Smooth muscle cell (in vitro differentiated cells): Measurements from ENCODE around the gene CYS1. TPM values are rescaled to one million over a fixed set of nuclear protein-coding genes. Genes with fewer than 3 reads are reported as not detected.
"Not testable (repeated sequence)": the region's sequence is repeated elsewhere in the genome, so short reads cannot be mapped to it uniquely, and the experiment has no call there.

Experiments used
- DNase-seq: peaks from one replicate; lab custom pipeline; 2025; ENCODE audit not compliant: unreplicated experiment; lab: John Stamatoyannopoulos, UW
- H2AFZ ChIP-seq: fragments of 200-600 bp; sonication (generic); 2 replicates; pipeline ENCODE4 v1.6.0; 2016; ENCODE audit warnings: antibody characterized with exemption, low read depth, mild to moderate bottlenecking
- H3F3A ChIP-seq: fragments of 200-600 bp; sonication (generic); 2 replicates; pipeline ENCODE4 v1.6.0; 2017; ENCODE audit warnings: antibody characterized with exemption, low read depth
- H3K27ac ChIP-seq: fragments of 200-600 bp; sonication (generic); 2 replicates; pipeline ENCODE4 v1.5.1; 2016; ENCODE audit warnings: low read depth, mild to moderate bottlenecking
- H3K27me3 ChIP-seq: fragments of 200-600 bp; sonication (generic); 2 replicates; pipeline ENCODE4 v1.6.1; 2016; ENCODE audit warnings: low read depth, mild to moderate bottlenecking
- H3K36me3 ChIP-seq: fragments of 200-600 bp; sonication (generic); 2 replicates; pipeline ENCODE4 v1.5.1; 2016; ENCODE audit warnings: low read depth
- H3K4me1 ChIP-seq: fragments of 200-600 bp; sonication (generic); 2 replicates; pipeline ENCODE4 v1.5.1; 2016; ENCODE audit warnings: low read depth
- H3K4me2 ChIP-seq: fragments of 200-600 bp; sonication (generic); 2 replicates; pipeline ENCODE4 v1.6.0; 2016; ENCODE audit warnings: mild to moderate bottlenecking
- H3K4me3 ChIP-seq: fragments of 200-600 bp; sonication (generic); 2 replicates; pipeline ENCODE4 v1.5.1; 2016; ENCODE audit warnings: mild to moderate bottlenecking
- H3K79me2 ChIP-seq: fragments of 200-600 bp; sonication (generic); 2 replicates; pipeline ENCODE4 v1.6.0; 2016; ENCODE audit warnings: low read depth, mild to moderate bottlenecking
- H3K9ac ChIP-seq: fragments of 200-600 bp; sonication (generic); 2 replicates; pipeline ENCODE4 v1.6.0; 2016; ENCODE audit warnings: low read depth
- H3K9me3 ChIP-seq: fragments of 200-600 bp; sonication (generic); replicated peaks from 2 replicates; pipeline ENCODE4 v1.5.1; 2016; ENCODE audit warnings: low read depth
- H4K20me1 ChIP-seq: fragments of 200-600 bp; sonication (generic); 2 replicates; pipeline ENCODE4 v1.6.0; 2016; ENCODE audit warnings: low read depth
- WGBS: methylation state at CpG from one replicate; pipeline ENCODE4 v1.1.7; 2016; ENCODE audit warnings: low lambda C conversion rate; 5-methylcytosine and 5-hydroxymethylcytosine counted together
- polyA plus RNA-seq: library from polyadenylated mRNA; unstranded; fragments of >200 nt; fragmentation: Nextera tagmentation; extraction: Ambion mirVana; gene quantifications from 2 replicates; pipeline ENCODE4 v1.2.1, GENCODE V29; 2016
- total RNA-seq: library from RNA; depleted of rRNA; stranded (reverse); fragments of >200 nt; gene quantifications from 2 replicates; pipeline ENCODE4 v1.2.3, GENCODE V29; 2014
- TF ChIP-seq, protein P1 (sequence below): fragments of 200-600 bp; sonication (generic); IDR thresholded peaks from 2 replicates; pipeline ENCODE4 v1.5.1; 2017; ENCODE audit warnings: borderline replicate concordance, mild to moderate bottlenecking, antibody characterized with exemption; ENCODE audit not compliant: insufficient read depth, poor library complexity, severe bottlenecking

Gene CYS1
- total and polyA plus RNA-seq, 2 experiments from 2014 or later, result 3.9 to 11.5 TPM

DNA sequence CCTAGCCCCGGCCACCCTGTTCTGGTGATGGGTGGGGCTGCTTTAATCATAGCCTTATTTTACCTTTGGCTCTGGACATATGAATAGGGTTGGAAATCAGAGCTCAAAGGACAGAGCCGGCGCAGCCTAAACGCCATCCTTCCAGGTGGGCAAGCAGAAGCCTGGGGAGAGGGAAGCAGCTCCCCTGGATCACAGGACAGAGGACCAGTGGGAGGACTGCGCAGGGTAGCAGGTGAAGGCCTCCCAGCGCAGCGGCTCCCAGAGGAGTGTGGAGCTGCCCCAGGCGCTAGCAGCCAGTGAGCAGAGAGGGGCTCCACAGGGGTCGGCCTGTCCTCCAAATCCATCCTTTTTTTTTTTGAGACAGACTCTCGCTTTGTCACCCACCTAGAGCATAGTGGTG, 16.4 kb upstream of the CYS1 start:
- Histone ChIP-seq H3K4me1 (peaks cover 9% of the 10 kb centered on the region), H3K4me3 (no peak overlapping the region), H3K36me3 (no peaks in the 10 kb centered on the region), H3K79me2 (no peaks in the 10 kb centered on the region), H3K4me2 (no peak overlapping the region), H3K9ac (no peak overlapping the region), H2AFZ (no peak overlapping the region), H3K27me3 (no peaks in the 10 kb centered on the region), H4K20me1 (no peaks in the 10 kb centered on the region), H3K9me3 (no peaks in the 10 kb centered on the region), H3F3A (no peaks in the 10 kb centered on the region), H3K27ac (no peak overlapping the region)
- TF ChIP-seq, protein P1, sequence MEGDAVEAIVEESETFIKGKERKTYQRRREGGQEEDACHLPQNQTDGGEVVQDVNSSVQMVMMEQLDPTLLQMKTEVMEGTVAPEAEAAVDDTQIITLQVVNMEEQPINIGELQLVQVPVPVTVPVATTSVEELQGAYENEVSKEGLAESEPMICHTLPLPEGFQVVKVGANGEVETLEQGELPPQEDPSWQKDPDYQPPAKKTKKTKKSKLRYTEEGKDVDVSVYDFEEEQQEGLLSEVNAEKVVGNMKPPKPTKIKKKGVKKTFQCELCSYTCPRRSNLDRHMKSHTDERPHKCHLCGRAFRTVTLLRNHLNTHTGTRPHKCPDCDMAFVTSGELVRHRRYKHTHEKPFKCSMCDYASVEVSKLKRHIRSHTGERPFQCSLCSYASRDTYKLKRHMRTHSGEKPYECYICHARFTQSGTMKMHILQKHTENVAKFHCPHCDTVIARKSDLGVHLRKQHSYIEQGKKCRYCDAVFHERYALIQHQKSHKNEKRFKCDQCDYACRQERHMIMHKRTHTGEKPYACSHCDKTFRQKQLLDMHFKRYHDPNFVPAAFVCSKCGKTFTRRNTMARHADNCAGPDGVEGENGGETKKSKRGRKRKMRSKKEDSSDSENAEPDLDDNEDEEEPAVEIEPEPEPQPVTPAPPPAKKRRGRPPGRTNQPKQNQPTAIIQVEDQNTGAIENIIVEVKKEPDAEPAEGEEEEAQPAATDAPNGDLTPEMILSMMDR, result no peak
- WGBS, result 94% methylated on average over 10 of the region's 10 CpGs
- no peak for DNase-seq

DNA sequence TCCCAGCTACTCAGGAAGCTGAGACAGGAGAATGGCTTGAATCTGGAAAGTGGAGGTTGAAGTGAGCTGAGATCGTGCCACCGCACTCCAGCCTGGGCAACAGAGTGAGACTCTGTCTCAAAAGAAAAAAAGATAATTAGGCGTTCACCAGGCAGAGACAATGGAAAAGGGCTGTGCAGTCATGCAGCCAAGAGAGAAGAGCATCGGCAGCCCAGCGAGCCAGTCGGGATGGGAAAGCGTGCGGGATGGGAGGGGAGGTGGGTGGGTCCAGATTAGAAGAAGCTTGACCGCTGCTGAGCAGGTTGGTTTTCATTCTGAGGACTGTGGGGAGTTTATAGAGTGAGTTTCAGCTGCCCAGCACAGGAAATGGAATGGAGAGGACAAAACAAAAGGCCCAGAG, 15.0 kb upstream of the CYS1 start:
- H3K27me3 ChIP-seq, result no peaks in the 10 kb centered on the region
- H3K79me2 ChIP-seq, result no peaks in the 10 kb centered on the region
- no peak overlapping the region for H3K27ac ChIP-seq
- TF ChIP-seq, protein P1, result no peak
- no peak overlapping the region for H3K4me3 ChIP-seq
- peaks cover 9% of the 10 kb centered on the region for H3K4me1 ChIP-seq
- no peaks in the 10 kb centered on the region for H3K9me3 ChIP-seq
- no peak for DNase-seq
- no peak overlapping the region for H3K9ac ChIP-seq
- H2AFZ ChIP-seq, result no peak overlapping the region
- H3K36me3 ChIP-seq, result no peaks in the 10 kb centered on the region
- H3F3A ChIP-seq, result no peaks in the 10 kb centered on the region
- 97% methylated on average over 8 of the region's 9 CpGs for WGBS
- no peaks in the 10 kb centered on the region for H4K20me1 ChIP-seq
- H3K4me2 ChIP-seq, result no peak overlapping the region

DNA sequence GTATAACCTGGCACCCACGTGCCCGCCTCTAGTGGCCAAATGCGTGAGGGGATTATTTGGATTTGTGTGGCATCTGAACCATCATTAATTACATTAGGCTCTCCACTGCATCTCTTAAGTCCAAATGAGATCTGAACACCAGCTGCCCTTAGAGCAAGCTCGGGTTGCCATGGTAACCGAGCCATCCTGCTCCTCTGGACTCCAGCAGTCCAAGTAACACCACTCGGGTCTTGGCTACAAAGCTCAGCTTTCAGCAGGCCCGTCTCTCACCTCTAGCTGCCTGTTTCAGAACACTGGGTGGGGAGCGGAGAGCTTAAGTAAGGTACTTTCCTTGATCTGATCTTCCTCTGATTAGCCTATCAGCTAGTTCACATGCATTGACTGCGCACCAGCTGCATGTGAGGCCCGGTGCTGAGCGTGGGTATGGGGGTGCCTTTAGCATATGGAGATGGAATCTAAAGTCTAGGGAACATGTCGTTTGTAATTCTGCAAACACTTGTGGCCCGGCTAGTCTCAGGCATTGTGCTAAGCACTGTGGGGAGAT, 14.1 kb upstream of the CYS1 start:
- Histone ChIP-seq H3F3A (no peaks in the 10 kb centered on the region), H3K4me2 (no peak overlapping the region), H3K4me3 (no peak overlapping the region), H3K27ac (no peak overlapping the region), H3K9ac (no peak overlapping the region), H3K36me3 (no peaks in the 10 kb centered on the region), H3K27me3 (peaks cover 8% of the 10 kb centered on the region), H3K9me3 (no peaks in the 10 kb centered on the region), H4K20me1 (no peaks in the 10 kb centered on the region), H3K4me1 (peaks cover 9% of the 10 kb centered on the region), H3K79me2 (no peaks in the 10 kb centered on the region), H2AFZ (no peak overlapping the region)
- WGBS, result 90% methylated on average over 13 of the region's 13 CpGs
- DNase-seq, result no peak
- TF ChIP-seq, protein P1, result no peak

DNA sequence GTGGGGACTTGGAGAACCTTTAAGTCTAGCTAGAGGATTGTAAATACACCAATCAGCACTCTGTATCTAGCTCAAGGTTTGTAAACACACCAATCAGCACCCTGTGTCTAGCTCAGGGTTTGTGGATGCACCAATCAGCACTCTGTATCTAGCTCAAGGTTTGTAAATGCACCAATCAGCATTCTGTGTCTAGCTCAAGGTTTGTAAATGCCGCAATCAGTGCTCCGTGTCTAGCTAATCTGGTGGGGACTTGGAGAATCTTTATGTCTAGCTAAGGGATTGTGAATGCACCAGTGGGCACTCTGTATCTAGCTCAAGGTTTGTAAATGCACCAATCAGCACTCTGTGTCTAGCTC, 11.7 kb upstream of the CYS1 start:
- not testable (repeated sequence) for H3F3A ChIP-seq, DNase-seq, H3K4me1 ChIP-seq, H2AFZ ChIP-seq, H3K27me3 ChIP-seq, H3K4me3 ChIP-seq, H4K20me1 ChIP-seq, H3K27ac ChIP-seq, H3K79me2 ChIP-seq, H3K9ac ChIP-seq, H3K4me2 ChIP-seq, H3K36me3 ChIP-seq, H3K9me3 ChIP-seq
- 96% methylated on average over 2 of the region's 2 CpGs for WGBS
